Suppressor macrophage treated with lipopolysaccharide for 4 hours (primary cell): Measurements from ENCODE around the gene TTYH2.

Experiments used
- DNase-seq: peaks from one replicate; pipeline ENCODE4 v3.0.0-alpha.2; 2020

The TTYH2 gene

GRCh38 chr17:74216505-74216904 lies 3.1 kb downstream of the TTYH2 start:
- no peak for DNase-seq

GRCh38 chr17:74217037-74217730 lies 3.8 kb downstream of the TTYH2 start:
- DNase-seq: peak; percentile 56

GRCh38 chr17:74217888-74218287 lies 4.5 kb downstream of the TTYH2 start:
- no peak for DNase-seq

GRCh38 chr17:74218436-74218835 lies 5.1 kb downstream of the TTYH2 start:
- no peak for DNase-seq

- DNase-seq: no peak
Measured at GRCh38 chr17:74219576-74220133, 6.3 kb downstream of the TTYH2 start.

- no peak for DNase-seq
Measured at GRCh38 chr17:74220219-74220618, 6.8 kb downstream of the TTYH2 start.

GRCh38 chr17:74220946-74221818 lies 7.8 kb downstream of the TTYH2 start:
- no peak for DNase-seq

GRCh38 chr17:74222399-74222798 lies 9.0 kb downstream of the TTYH2 start:
- DNase-seq: no peak

GRCh38 chr17:74223901-74224300 lies 10.5 kb downstream of the TTYH2 start:
- DNase-seq: no peak

GRCh38 chr17:74224959-74225725 lies 11.8 kb downstream of the TTYH2 start:
- no peak for DNase-seq

GRCh38 chr17:74226252-74226651 lies 12.9 kb downstream of the TTYH2 start:
- peak; percentile 52 for DNase-seq

- no peak for DNase-seq
Measured at GRCh38 chr17:74227271-74228080, 14.1 kb downstream of the TTYH2 start.

GRCh38 chr17:74228306-74228978 lies 15.1 kb downstream of the TTYH2 start:
- no peak for DNase-seq

- no peak for DNase-seq
Measured at GRCh38 chr17:74230896-74231295, 17.5 kb downstream of the TTYH2 start.

GRCh38 chr17:74231928-74232907 lies 18.8 kb downstream of the TTYH2 start:
- peak; percentile 69 for DNase-seq

- DNase-seq: no peak
Measured at GRCh38 chr17:74233937-74234336, 20.6 kb downstream of the TTYH2 start.

- peak; percentile 64 for DNase-seq
Measured at GRCh38 chr17:74234486-74234885, 21.1 kb downstream of the TTYH2 start.

GRCh38 chr17:74235040-74235581 lies 21.7 kb downstream of the TTYH2 start:
- DNase-seq: peak; percentile 79

GRCh38 chr17:74235911-74236371 lies 22.6 kb downstream of the TTYH2 start:
- no peak for DNase-seq

- no peak for DNase-seq
Measured at GRCh38 chr17:74237321-74237720, 23.9 kb downstream of the TTYH2 start.
